DMS 273 (cell line): ENCODE measurements around the gene FOXP1.
A peak's percentile ranks its signal among the peaks of the same experiment; 100 is the strongest.
"Not testable (repeated sequence)": the region's sequence is repeated elsewhere in the genome, so short reads cannot be mapped to it uniquely, and the experiment has no call there.

ENCODE experiments used
- DNase-seq: peaks from one replicate; lab custom pipeline; 2025; ENCODE audit not compliant: unreplicated experiment; lab: John Stamatoyannopoulos, UW

The FOXP1 gene

GRCh38 chr3:71030748-71031147 is 552.8 kb downstream of the FOXP1 start:
- no peak for DNase-seq

GRCh38 chr3:71029770-71030169 is 553.8 kb downstream of the FOXP1 start:
- no peak for DNase-seq

GRCh38 chr3:71028802-71029201 is 554.7 kb downstream of the FOXP1 start:
- DNase-seq, result no peak

- DNase-seq, result no peak
Measured at GRCh38 chr3:71028184-71028583, 555.3 kb downstream of the FOXP1 start.

GRCh38 chr3:71026634-71027578 is 556.6 kb downstream of the FOXP1 start:
- DNase-seq, result no peak

- no peak for DNase-seq
Measured at GRCh38 chr3:71025516-71025915, 558.0 kb downstream of the FOXP1 start.

- DNase-seq, result no peak
Measured at GRCh38 chr3:71025010-71025409, 558.5 kb downstream of the FOXP1 start.

GRCh38 chr3:71022551-71023335 is 560.8 kb downstream of the FOXP1 start:
- DNase-seq, result peak; percentile 21

- no peak for DNase-seq
Measured at GRCh38 chr3:71018799-71019198, 564.7 kb downstream of the FOXP1 start.

- no peak for DNase-seq
Measured at GRCh38 chr3:71016178-71016845, 567.2 kb downstream of the FOXP1 start.

- DNase-seq, result not testable (repeated sequence)
Measured at GRCh38 chr3:71014616-71015015, 568.9 kb downstream of the FOXP1 start.

GRCh38 chr3:71012971-71013370 is 570.6 kb downstream of the FOXP1 start:
- no peak for DNase-seq

- DNase-seq, result no peak
Measured at GRCh38 chr3:71011565-71012287, 571.8 kb downstream of the FOXP1 start.

GRCh38 chr3:71010726-71011455 is 572.6 kb downstream of the FOXP1 start:
- no peak for DNase-seq

- DNase-seq, result no peak
Measured at GRCh38 chr3:71008350-71008935, 575.1 kb downstream of the FOXP1 start.

GRCh38 chr3:71006810-71007785 is 576.4 kb downstream of the FOXP1 start:
- DNase-seq, result peak; percentile 36

GRCh38 chr3:71005702-71006321 is 577.7 kb downstream of the FOXP1 start:
- DNase-seq, result no peak

GRCh38 chr3:71003511-71003910 is 580.0 kb downstream of the FOXP1 start:
- DNase-seq, result no peak
